ENCODE results near the gene MEIS2. TPM values are rescaled to one million over a fixed set of nuclear protein-coding genes. Genes with fewer than 3 reads are reported as not detected.

The MEIS2 gene
- total and polyA plus RNA-seq, 2 of the 13 experiments (the other 11 are each of a cell fraction or from before 2014, with no cell fraction given) = 10.7 to 12.4 TPM

- TF ChIP-seq, protein P1, sequence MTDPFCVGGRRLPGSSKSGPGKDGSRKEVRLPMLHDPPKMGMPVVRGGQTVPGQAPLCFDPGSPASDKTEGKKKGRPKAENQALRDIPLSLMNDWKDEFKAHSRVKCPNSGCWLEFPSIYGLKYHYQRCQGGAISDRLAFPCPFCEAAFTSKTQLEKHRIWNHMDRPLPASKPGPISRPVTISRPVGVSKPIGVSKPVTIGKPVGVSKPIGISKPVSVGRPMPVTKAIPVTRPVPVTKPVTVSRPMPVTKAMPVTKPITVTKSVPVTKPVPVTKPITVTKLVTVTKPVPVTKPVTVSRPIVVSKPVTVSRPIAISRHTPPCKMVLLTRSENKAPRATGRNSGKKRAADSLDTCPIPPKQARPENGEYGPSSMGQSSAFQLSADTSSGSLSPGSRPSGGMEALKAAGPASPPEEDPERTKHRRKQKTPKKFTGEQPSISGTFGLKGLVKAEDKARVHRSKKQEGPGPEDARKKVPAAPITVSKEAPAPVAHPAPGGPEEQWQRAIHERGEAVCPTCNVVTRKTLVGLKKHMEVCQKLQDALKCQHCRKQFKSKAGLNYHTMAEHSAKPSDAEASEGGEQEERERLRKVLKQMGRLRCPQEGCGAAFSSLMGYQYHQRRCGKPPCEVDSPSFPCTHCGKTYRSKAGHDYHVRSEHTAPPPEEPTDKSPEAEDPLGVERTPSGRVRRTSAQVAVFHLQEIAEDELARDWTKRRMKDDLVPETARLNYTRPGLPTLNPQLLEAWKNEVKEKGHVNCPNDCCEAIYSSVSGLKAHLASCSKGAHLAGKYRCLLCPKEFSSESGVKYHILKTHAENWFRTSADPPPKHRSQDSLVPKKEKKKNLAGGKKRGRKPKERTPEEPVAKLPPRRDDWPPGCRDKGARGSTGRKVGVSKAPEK (CRISPR knock-in tag; IDR thresholded peaks at IDR 0.05; ENCODE audit: borderline replicate concordance) = no peak
- no peak for TF ChIP-seq RCOR2 (CRISPR knock-in tag; IDR thresholded peaks at IDR 0.05)
- TF ChIP-seq ZNF710 (CRISPR knock-in tag; IDR thresholded peaks at IDR 0.05; ENCODE audit: borderline replicate concordance) = no peak
- no peak for TF ChIP-seq ATF6 (CRISPR knock-in tag; conservative IDR thresholded peaks at IDR 0.05)
- no peak for TF ChIP-seq CC2D1A (CRISPR knock-in tag; IDR thresholded peaks at IDR 0.05)
Measured at GRCh38 chr15:36917411-36918267, 182.7 kb downstream of the MEIS2 start (continued).

All from HepG2 (cell line).